HepG2 (cell line): ENCODE results near the gene CC2D1A. TPM values are rescaled to one million over a fixed set of nuclear protein-coding genes. Genes with fewer than 3 reads are reported as not detected.

Experiments used
- ATAC-seq: fragments of 200-7000 bp; cut with Tn5 transposase; 3 replicates; pipeline ENCODE4 v1.9.1; 2020; ENCODE audit warnings: mild to moderate bottlenecking, moderate library complexity
- BruUV-seq: library from RNA; stranded (reverse); fragments of 400-500 nt; replicated peaks from 2 replicates; lab custom pipeline; 2021; lab: Mats Ljungman, UMichigan
- CTCF ChIA-PET: fragments of 300-600 bp; formaldehyde crosslinking; extraction: SDS; loops from one replicate; lab custom pipeline; 2021; ENCODE audit warnings: low total read pairs, inconsistent platforms, low intra/inter-chr PET ratio; lab: Yijun Ruan, JAX
- POLR2A ChIA-PET: fragments of 350-600 bp; sonication (Branson Sonifier 250); formaldehyde crosslinking; loops from one replicate; lab custom pipeline; 2020; ENCODE audit warnings: antibody characterized with exemption, inconsistent platforms; lab: Yijun Ruan, JAX
- DNase-seq: peaks from one replicate; pipeline ENCODE4 v3.0.0-alpha.2; 2015; ENCODE audit warnings: low spot score
- FAIRE-seq: peaks from 3 replicates; lab custom pipeline; 2011; peaks lifted over from hg19 to GRCh38; lab: Jason Lieb, UNC
- H2AFZ ChIP-seq: one replicate; pipeline ENCODE4 v1.6.1; 2011; ENCODE audit warnings: low read length, inconsistent platforms
- H3K27ac ChIP-seq: fragments of 300-600 bp; 3 replicates; pipeline ENCODE4 v1.8.0; 2011; ENCODE audit warnings: mixed run types, mild to moderate bottlenecking, mixed read lengths, low read length, inconsistent platforms; ENCODE audit not compliant: insufficient read depth; ENCODE audit errors: extremely low read length
- H3K27me3 ChIP-seq, 2 experiments: fragments of 200-600 bp in 1 of 2; 2 replicates in 1 of 2; 3 replicates in 1 of 2; pipeline versions ENCODE4 v1.6.0 to v1.8.0; 2011; ENCODE audit warnings: low read length in 2 of 2, mild to moderate bottlenecking in 2 of 2, moderate library complexity in 2 of 2, inconsistent platforms in 1 of 2; ENCODE audit not compliant: insufficient read depth in 2 of 2, control insufficient read depth in 1 of 2
- H3K36me3 ChIP-seq, 2 experiments: fragments of 200-600 bp in 1 of 2; replicated peaks in 1 of 2; 2 replicates in 1 of 2; 3 replicates in 1 of 2; pipeline versions ENCODE4 v1.5.1 to v1.8.0; 2011; ENCODE audit warnings: low read length in 2 of 2, inconsistent platforms in 1 of 2; ENCODE audit not compliant: insufficient read depth in 2 of 2, control insufficient read depth in 1 of 2
- H3K4me1 ChIP-seq: 2 replicates; pipeline ENCODE4 v1.5.1; 2012; ENCODE audit warnings: low read length, inconsistent platforms; ENCODE audit not compliant: insufficient read depth
- H3K4me2 ChIP-seq: 2 replicates; pipeline ENCODE4 v1.6.0; 2011; ENCODE audit warnings: low read depth, low read length, inconsistent platforms
- H3K4me3 ChIP-seq, 3 experiments: fragments of 200-600 bp in 1 of 3; sonication (generic), shearing (Covaris generic) in 1 of 3; replicated peaks in 1 of 3; 2 replicates each; pipeline ENCODE4 v1.5.1; 2011 to 2016; ENCODE audit warnings: low read length in 3 of 3, inconsistent platforms in 2 of 3, low read depth in 2 of 3, mild to moderate bottlenecking in 2 of 3, control low read depth in 1 of 3, mixed read lengths in 1 of 3; ENCODE audit not compliant: insufficient read depth in 1 of 3
- H3K79me2 ChIP-seq: one replicate; pipeline ENCODE4 v1.6.1; 2011; ENCODE audit warnings: low read length, inconsistent platforms; ENCODE audit not compliant: insufficient read depth
- H3K9ac ChIP-seq: 2 replicates; pipeline ENCODE4 v1.6.0; 2011; ENCODE audit warnings: mild to moderate bottlenecking, low read depth, low read length, inconsistent platforms; ENCODE audit not compliant: insufficient read depth
- H3K9me3 ChIP-seq: 2 replicates; pipeline ENCODE4 v1.5.1; 2012; ENCODE audit warnings: mild to moderate bottlenecking, low read length
- H4K20me1 ChIP-seq: 2 replicates; pipeline ENCODE4 v1.6.0; 2011; ENCODE audit warnings: inconsistent platforms, mild to moderate bottlenecking, low read length, moderate library complexity; ENCODE audit not compliant: insufficient read depth
- ATAD3A ChIP-seq: sonication (generic); formaldehyde crosslinking; IDR thresholded peaks from 2 replicates; pipeline ENCODE4 v1.4.0; 2020; ENCODE audit warnings: missing genetic modification reagents
- ATF1 ChIP-seq: IDR thresholded peaks from 2 replicates; pipeline ENCODE4 v1.6.1; 2016; ENCODE audit warnings: mild to moderate bottlenecking, control low read depth
- CREB1 ChIP-seq, 2 experiments: fragments of 450-650 bp in 1 of 2; IDR thresholded peaks; 2 replicates each; pipeline ENCODE4 v1.6.1; 2016 to 2017; ENCODE audit warnings: control low read depth in 1 of 2, mild to moderate bottlenecking in 1 of 2, missing compliant biosample characterization in 1 of 2, missing genetic modification characterization in 1 of 2
- CREM ChIP-seq, 2 experiments: sonication (generic) in 1 of 2; formaldehyde crosslinking in 1 of 2; IDR thresholded peaks; 2 replicates each; pipeline versions ENCODE4 v1.4.0 to v1.6.1; 2016 to 2020; ENCODE audit warnings: antibody characterized with exemption in 1 of 2, mild to moderate bottlenecking in 1 of 2, missing genetic modification reagents in 1 of 2
- DR1 ChIP-seq: sonication (generic); formaldehyde crosslinking; IDR thresholded peaks from 2 replicates; pipeline ENCODE4 v1.8.0; 2021; ENCODE audit warnings: mild to moderate bottlenecking, missing genetic modification reagents, inconsistent platforms
- GABPA ChIP-seq, 2 experiments: IDR thresholded peaks; 2 replicates each; pipeline ENCODE4 v1.6.1; 2011 to 2016; ENCODE audit warnings: low read depth in 2 of 2, low read length in 1 of 2, missing biosample characterization in 1 of 2, missing genetic modification characterization in 1 of 2
- GABPB1 ChIP-seq: IDR thresholded peaks from 2 replicates; pipeline ENCODE4 v1.6.1; 2016; ENCODE audit warnings: mild to moderate bottlenecking, missing genetic modification reagents, moderate library complexity, missing compliant biosample characterization
- HCFC1 ChIP-seq: fragments of 150-350 bp; IDR thresholded peaks from 2 replicates; pipeline ENCODE4 v1.6.1; 2014; ENCODE audit warnings: low read depth, low read length
- KDM4B ChIP-seq: sonication (generic); formaldehyde crosslinking; IDR thresholded peaks from 2 replicates; pipeline ENCODE4 v1.4.0; 2020; ENCODE audit warnings: missing genetic modification reagents
- NFATC3 ChIP-seq: sonication (generic); formaldehyde crosslinking; IDR thresholded peaks from 2 replicates; pipeline ENCODE4 v1.5.1; 2020; ENCODE audit warnings: mild to moderate bottlenecking, missing genetic modification reagents
- NFYB ChIP-seq: sonication (generic); formaldehyde crosslinking; IDR thresholded peaks from 2 replicates; pipeline ENCODE4 v1.4.0; 2020; ENCODE audit warnings: missing genetic modification reagents
- NFYC ChIP-seq: IDR thresholded peaks from 2 replicates; pipeline ENCODE4 v1.6.1; 2016; ENCODE audit warnings: missing genetic modification reagents, missing compliant biosample characterization
- SUZ12 ChIP-seq: fragments of 150-350 bp; IDR thresholded peaks from 2 replicates; pipeline ENCODE4 v1.6.1; 2014; ENCODE audit warnings: low read depth, low read length
- THAP11 ChIP-seq: IDR thresholded peaks from 2 replicates; pipeline ENCODE4 v1.6.1; 2016; ENCODE audit warnings: missing biosample characterization, missing genetic modification reagents
- YY1 ChIP-seq: IDR thresholded peaks from 2 replicates; pipeline ENCODE4 v1.6.1; 2011; ENCODE audit warnings: low read length, low read depth, moderate library complexity, mild to moderate bottlenecking; ENCODE audit not compliant: insufficient read depth, insufficient replicate concordance
- ZNF12 ChIP-seq: sonication (generic); formaldehyde crosslinking; IDR thresholded peaks from 2 replicates; pipeline ENCODE4 v1.5.0; 2020; ENCODE audit warnings: missing genetic modification reagents
- ZNF143 ChIP-seq: sonication (generic); formaldehyde crosslinking; IDR thresholded peaks from 2 replicates; pipeline ENCODE4 v1.4.0; 2020; ENCODE audit warnings: missing genetic modification reagents
- WGBS: methylation state at CpG from one replicate; pipeline ENCODE4 v1.1.6; 2017; ENCODE audit warnings: low lambda C conversion rate; 5-methylcytosine and 5-hydroxymethylcytosine counted together
- in situ Hi-C: cut with HindIII; loops from 2 replicates; pipeline ENCODE4 v1.10.0; 2017; ENCODE audit warnings: low pct_unique_long_range_greater_than_20kb; ENCODE audit not compliant: extremely low pct_ligation_motif_present
- intact Hi-C: fragments of 100-400 bp; cut with micrococcal nuclease; formaldehyde crosslinking; loops from one replicate; pipeline ENCODE4 v1.10.0; 2022; ENCODE audit not compliant: unreplicated experiment
- polyA plus RNA-seq, 8 experiments: library from polyadenylated mRNA; depleted of rRNA in 3 of 8; stranded (reverse) in 7 of 8; unstranded in 1 of 8; fragments of >200 nt; fragmentation: Illumina TruSeq in 4 of 8; extraction: Trizol in 4 of 8; gene quantifications; 2 replicates each; pipeline versions ENCODE4 v1.2.1 to v1.2.3, GENCODE V29; 2011 to 2016; ENCODE audit warnings: low read depth in 4 of 8, missing spikeins in 1 of 8, mixed read lengths in 1 of 8; ENCODE audit not compliant: insufficient read depth in 1 of 8
- total RNA-seq, 5 experiments: library from RNA; depleted of rRNA; stranded (reverse); fragments of >200 nt; fragmentation: Illumina TruSeq; extraction: Trizol; gene quantifications; 2 replicates each; pipeline ENCODE4 v1.2.3, GENCODE V29; 2016; ENCODE audit warnings: low read depth in 1 of 5
- TF ChIP-seq, protein P1 (sequence below): sonication (generic); formaldehyde crosslinking; IDR thresholded peaks from 2 replicates; pipeline ENCODE4 v1.5.1; 2020; ENCODE audit warnings: missing genetic modification reagents, mild to moderate bottlenecking, borderline replicate concordance
- TF ChIP-seq, protein P2 (sequence below), 2 experiments: sonication (generic) in 1 of 2; formaldehyde crosslinking in 1 of 2; IDR thresholded peaks; 2 replicates each; pipeline versions ENCODE4 v1.5.1 to v1.6.1; 2011 to 2020; ENCODE audit warnings: borderline replicate concordance in 1 of 2, low read depth in 1 of 2, low read length in 1 of 2, mild to moderate bottlenecking in 1 of 2, missing genetic modification reagents in 1 of 2, moderate library complexity in 1 of 2

CC2D1A gene
- total and polyA plus RNA-seq, 2 of the 13 experiments (the other 11 are each of a cell fraction or from before 2014, with no cell fraction given) = 9.7 to 11.5 TPM

DNA sequence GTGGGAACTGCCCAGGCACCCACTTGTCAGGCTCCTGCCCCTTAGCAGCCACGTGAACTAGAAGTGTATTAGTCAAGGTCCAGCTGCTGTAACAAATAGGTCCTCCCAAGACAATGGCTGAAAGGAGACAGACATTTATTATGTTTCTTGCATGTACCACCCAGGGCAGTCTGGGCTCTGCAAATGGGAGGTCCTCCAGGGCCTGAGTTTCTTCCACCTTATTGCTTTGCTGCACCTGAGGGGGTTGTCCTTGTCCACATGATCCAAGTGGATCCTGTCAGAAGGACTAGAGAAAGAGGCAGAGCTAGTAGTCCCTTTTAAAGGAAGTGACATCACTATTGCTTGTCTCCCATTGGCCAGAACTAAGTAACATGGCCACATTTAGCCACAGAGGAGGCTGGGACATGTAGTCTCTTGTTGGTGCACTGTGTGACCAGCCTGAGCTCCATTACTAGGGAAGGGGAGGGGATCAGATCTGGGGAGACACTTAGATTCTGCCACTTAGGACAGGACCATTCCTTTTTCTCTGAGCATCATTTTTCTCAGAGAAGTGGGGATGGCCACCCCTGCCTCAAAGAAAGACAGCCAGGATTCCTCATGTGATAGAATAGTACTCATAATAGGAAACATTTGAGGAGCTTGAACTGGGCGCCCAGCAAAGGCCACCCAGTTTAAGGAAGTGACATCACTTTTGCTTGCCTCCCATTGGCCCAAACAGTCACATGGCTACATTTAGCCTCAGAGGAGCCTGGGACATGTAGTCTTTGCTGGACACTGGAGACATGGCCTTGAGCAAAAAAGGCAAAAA lies 15.1 kb downstream of the CC2D1A start:
- no peak overlapping the region for H2AFZ ChIP-seq
- in situ Hi-C loops = no loop called here

More for the DNA sequence above, 15.1 kb downstream of the CC2D1A start:
- Histone ChIP-seq H3K36me3 (peaks cover 5 to 40% of the 10 kb centered on the region in 2 experiments; a peak in 3 of 5 replicates), H3K79me2 (no peaks in the 10 kb centered on the region), H3K4me1 (no peaks in the 10 kb centered on the region), H4K20me1 (no peaks in the 10 kb centered on the region), H3K4me3 (no peak overlapping the region), H3K9me3 (peaks cover 5% of the 10 kb centered on the region; the same call in 1 of the 2 replicates), H3K9ac (no peak overlapping the region), H3K27ac (no peak overlapping the region), H3K27me3 (no peaks in the 10 kb centered on the region)
- DNase-seq (peak; percentile 57), FAIRE-seq (peak; percentile 70)
- no CpG with 5 or more reads among the region's 2 CpGs for WGBS
- POLR2A ChIA-PET = interaction anchor here (0.9 to 1.1 kb wide), 2 partner anchors 12 to 14 kb away, joined by 3 to 4 read pairs; no protein-coding TSS in a partner anchor
- TF ChIP-seq SUZ12 (peak; percentile 26; the same call in 1 of the 2 replicates), YY1 (peak; percentile 60), ATAD3A (CRISPR knock-in tag) (no peak), CREM (IDR thresholded peaks at IDR 0.05) (peak; percentile 79), CREM (CRISPR knock-in tag; IDR thresholded peaks at IDR 0.05) (no peak), DR1 (CRISPR knock-in tag) (no peak), NFYC (peak; percentile 83), ZNF143 (CRISPR knock-in tag) (peak; percentile 88), GABPB1 (CRISPR knock-in tag) (peak; percentile 82), ATF1 (CRISPR knock-in tag) (peak; percentile 59), KDM4B (CRISPR knock-in tag) (no peak), NFYB (CRISPR knock-in tag) (peak; percentile 73), THAP11 (CRISPR knock-in tag) (peak; percentile 97), NFATC3 (CRISPR knock-in tag) (no peak), HCFC1 (peak; percentile 53), ZNF12 (CRISPR knock-in tag) (peak; percentile 100), GABPA (IDR thresholded peaks at IDR 0.05; ENCODE audit: low read depth, low read length) (peak; percentile 29; the same call in 1 of the 2 replicates), GABPA (CRISPR knock-in tag; IDR thresholded peaks at IDR 0.05; ENCODE audit: low read depth) (peak; percentile 87), CREB1 (IDR thresholded peaks at IDR 0.05) (no peak), CREB1 (CRISPR knock-in tag; IDR thresholded peaks at IDR 0.05) (peak; percentile 88)
- TF ChIP-seq, protein P1, sequence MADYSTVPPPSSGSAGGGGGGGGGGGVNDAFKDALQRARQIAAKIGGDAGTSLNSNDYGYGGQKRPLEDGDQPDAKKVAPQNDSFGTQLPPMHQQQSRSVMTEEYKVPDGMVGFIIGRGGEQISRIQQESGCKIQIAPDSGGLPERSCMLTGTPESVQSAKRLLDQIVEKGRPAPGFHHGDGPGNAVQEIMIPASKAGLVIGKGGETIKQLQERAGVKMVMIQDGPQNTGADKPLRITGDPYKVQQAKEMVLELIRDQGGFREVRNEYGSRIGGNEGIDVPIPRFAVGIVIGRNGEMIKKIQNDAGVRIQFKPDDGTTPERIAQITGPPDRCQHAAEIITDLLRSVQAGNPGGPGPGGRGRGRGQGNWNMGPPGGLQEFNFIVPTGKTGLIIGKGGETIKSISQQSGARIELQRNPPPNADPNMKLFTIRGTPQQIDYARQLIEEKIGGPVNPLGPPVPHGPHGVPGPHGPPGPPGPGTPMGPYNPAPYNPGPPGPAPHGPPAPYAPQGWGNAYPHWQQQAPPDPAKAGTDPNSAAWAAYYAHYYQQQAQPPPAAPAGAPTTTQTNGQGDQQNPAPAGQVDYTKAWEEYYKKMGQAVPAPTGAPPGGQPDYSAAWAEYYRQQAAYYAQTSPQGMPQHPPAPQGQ (CRISPR knock-in tag) = no peak
- TF ChIP-seq, protein P2, sequence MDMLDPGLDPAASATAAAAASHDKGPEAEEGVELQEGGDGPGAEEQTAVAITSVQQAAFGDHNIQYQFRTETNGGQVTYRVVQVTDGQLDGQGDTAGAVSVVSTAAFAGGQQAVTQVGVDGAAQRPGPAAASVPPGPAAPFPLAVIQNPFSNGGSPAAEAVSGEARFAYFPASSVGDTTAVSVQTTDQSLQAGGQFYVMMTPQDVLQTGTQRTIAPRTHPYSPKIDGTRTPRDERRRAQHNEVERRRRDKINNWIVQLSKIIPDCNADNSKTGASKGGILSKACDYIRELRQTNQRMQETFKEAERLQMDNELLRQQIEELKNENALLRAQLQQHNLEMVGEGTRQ (IDR thresholded peaks at IDR 0.05; ENCODE audit: low read depth, low read length) = peak; percentile 65
- TF ChIP-seq, protein P2 (CRISPR knock-in tag; IDR thresholded peaks at IDR 0.05; ENCODE audit: borderline replicate concordance) = peak; percentile 87; the same call in 1 of the 2 replicates
- TF ChIP-seq, all 625 proteins: peak for 14
- H3K4me2 ChIP-seq = no peak overlapping the region
- CTCF ChIA-PET = no interaction called here
- peak; percentile 78 for ATAC-seq
- no TSS peak for BruUV-seq
- intact Hi-C loops = no loop called here
